GM12875 (cell line): ENCODE data around the gene NLRC5.
"Not testable (repeated sequence)": the region's sequence is repeated elsewhere in the genome, so short reads cannot be mapped to it uniquely, and the experiment has no call there.

ENCODE experiments used
- H3K4me3 ChIP-seq: one replicate; pipeline ENCODE4 v1.5.1; 2011; ENCODE audit warnings: low read depth, low read length, control low read depth
- CTCF ChIP-seq: IDR thresholded peaks from 2 replicates; pipeline ENCODE4 v1.5.1; 2011; ENCODE audit warnings: low read depth, mild to moderate bottlenecking, control low read depth, inconsistent platforms, low read length, moderate library complexity, borderline replicate concordance; ENCODE audit not compliant: insufficient read depth

Gene NLRC5

GRCh38 chr16:56983211-56983751 is 6.1 kb upstream of the NLRC5 start:
- H3K4me3 ChIP-seq, result no peak overlapping the region
- TF ChIP-seq CTCF, result no peak

- no peak overlapping the region for H3K4me3 ChIP-seq
- TF ChIP-seq CTCF, result no peak
Measured at GRCh38 chr16:56984639-56985038, 4.7 kb upstream of the NLRC5 start.

- TF ChIP-seq CTCF, result no peak
- H3K4me3 ChIP-seq, result no peak overlapping the region
Measured at GRCh38 chr16:56985288-56985961, 3.9 kb upstream of the NLRC5 start.

- H3K4me3 ChIP-seq, result no peak overlapping the region
- TF ChIP-seq CTCF, result no peak
Measured at GRCh38 chr16:56985962-56986360, 3.4 kb upstream of the NLRC5 start.

- no peak overlapping the region for H3K4me3 ChIP-seq
- TF ChIP-seq CTCF, result no peak
Measured at GRCh38 chr16:56986361-56986760, 3.0 kb upstream of the NLRC5 start.

GRCh38 chr16:56986908-56987307 is 2.4 kb upstream of the NLRC5 start:
- H3K4me3 ChIP-seq, result not testable (repeated sequence)

- TF ChIP-seq CTCF, result no peak
- H3K4me3 ChIP-seq, result no peak overlapping the region
Measured at GRCh38 chr16:56987692-56988091, 1.7 kb upstream of the NLRC5 start.
